Umbilical cord (tissue), 2 donors: Measurements from ENCODE around the gene EDARADD. TPM values are rescaled to one million over a fixed set of nuclear protein-coding genes. Genes with fewer than 3 reads are reported as not detected.

Source experiments
- DNase-seq: peaks from one replicate; pipeline ENCODE4 v3.0.0-alpha.2; 2015; ENCODE audit warnings: low spot score
- total RNA-seq: library from RNA; depleted of rRNA; stranded (reverse); fragments of >200 nt; gene quantifications from one replicate; pipeline ENCODE4 v1.2.3, GENCODE V29; 2014; ENCODE audit warnings: low replicate concordance; ENCODE audit not compliant: insufficient read depth

Gene EDARADD
- total RNA-seq, 1 donor from 2014 or later, result 5.3 TPM

DNA sequence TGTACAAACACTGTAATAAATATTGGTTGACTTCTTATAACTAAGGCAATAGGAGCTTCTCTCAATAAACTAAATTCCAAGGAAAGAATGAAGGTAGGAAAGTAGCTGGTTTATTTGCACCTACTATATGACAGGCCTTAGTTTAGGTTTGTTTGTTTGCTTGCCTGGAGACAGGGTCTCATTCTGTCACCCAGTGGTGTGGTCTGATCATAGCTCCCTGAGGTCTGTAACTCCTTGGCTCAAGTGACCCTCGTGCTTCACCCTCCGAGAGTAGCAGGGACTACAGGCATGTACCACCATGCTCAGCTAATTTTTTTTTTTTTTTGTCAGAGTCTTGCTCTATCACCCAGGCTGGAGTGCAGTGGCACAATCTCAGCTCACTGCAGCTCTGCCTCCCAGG is 1.9 kb upstream of the EDARADD start:
- no peak for DNase-seq

DNA sequence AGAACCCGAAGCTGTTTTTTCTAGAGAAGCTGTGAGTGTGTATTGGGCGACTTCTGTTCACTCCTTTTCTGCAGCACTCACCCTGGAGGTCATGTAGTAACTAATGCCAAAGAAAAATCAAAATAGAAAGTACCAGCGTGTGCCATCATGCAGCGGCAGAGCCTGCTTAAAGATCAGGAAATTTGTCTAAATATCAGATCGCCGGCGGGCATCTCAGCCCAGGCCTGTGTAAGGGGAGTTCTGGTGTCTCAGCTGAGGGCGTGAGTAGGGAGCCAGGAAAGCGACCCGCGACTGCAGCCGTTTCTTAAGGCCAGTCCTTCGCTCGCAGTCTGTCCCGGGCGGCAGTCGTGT is 768 bp downstream of the EDARADD start:
- DNase-seq, result no peak

- peak; percentile 68 for DNase-seq
Observed at GRCh38 chr1:236395230-236395946, 1.3 kb downstream of the EDARADD start.

DNA sequence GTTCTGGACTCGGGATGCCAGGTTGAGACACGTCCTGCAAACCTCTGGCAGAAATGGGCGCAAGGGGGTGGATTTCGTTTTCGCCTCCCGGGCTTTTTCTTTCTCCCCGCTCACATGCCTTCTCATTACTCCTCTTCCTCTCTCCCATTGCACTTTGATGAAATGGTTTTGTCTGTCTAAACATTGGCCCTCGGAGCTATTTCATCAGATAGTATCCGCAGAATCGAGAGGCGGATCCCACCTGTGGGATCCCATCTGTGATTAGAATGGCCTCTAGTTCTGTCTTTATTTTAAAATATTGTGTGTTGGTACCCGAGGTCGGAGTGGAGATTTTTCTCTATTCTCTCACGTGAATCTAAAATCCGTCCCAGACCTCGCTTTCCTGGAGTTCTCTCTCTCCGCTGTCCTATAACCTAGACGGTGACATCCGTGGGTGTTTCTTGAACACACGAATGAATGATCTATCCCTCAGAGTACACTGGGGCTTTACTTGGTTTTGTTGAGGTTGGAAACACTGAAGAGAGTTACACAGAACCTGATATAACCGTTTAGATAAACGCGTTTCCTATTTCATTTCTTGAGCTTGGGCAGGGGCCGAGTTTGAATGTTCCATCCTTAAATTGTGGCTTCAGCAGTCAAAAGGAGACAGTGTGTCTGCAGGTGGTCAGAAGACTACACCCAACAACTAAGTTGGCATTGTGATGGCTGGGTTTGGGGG is 2.0 kb downstream of the EDARADD start:
- DNase-seq, result no peak

DNA sequence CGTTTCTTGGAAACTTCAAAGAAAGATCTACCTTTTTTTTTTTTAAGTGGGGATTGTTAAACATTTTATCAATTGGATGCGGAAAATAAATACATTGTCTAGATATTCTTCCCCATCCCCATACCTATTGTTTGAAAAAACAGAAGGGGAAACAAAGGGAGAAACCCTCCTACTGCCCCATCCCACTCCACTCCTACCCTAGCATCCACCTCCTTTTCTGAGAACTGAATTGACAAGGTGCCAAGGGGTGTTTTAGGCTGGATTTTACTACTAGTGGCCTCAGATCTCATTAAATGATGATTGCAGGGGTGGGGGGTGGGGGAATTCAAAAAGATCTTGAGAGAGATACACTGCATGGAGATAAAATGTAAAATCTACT is 2.6 kb downstream of the EDARADD start:
- no peak for DNase-seq

GRCh38 chr1:236397173-236397759 is 3.2 kb downstream of the EDARADD start:
- no peak for DNase-seq

DNA sequence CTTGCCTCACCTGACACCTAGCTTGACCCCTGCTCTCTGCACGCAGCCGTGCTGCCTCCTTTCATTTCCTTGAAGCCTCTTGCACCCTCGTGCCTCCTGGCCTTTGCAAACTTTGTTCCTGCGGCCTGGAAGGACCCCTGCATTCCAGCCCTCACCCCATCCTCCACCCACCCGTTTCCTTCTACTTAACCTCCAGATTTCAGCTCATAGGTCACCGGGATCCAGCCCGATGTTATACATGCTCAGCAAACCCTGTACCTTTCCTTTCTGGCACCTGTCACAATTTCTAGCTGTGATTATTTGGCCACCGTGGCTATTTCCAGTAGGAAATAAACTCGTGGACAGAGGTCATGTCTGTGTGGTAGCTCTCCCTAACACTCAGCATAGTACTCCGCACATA is 4.5 kb downstream of the EDARADD start:
- DNase-seq, result no peak

DNA sequence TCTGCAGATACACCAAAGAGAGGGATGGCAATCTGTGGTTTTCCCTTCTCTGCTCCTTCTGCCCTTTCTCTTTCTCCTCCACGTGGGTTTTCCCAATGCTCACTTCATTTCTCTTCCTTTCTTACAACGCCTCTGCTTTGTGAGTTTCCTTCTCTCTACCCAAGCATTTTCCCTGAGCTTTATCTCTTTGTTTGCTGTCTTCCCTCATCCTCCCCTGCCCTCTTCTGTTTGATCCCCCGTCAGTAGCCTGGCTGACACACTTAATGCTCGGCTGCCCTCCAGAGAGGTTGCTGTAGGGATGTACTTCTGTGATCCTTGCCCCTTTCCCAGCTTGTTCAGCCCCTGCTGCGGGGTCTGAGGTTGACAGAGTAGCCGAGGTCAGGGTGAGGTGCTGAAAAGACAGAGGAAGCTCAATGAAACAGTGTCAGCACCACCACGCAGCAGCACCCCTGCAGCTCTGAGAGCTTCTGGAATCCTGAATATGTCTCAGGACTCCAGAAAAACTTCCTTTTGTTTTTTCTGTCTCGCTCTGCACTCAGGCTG is 6.0 kb downstream of the EDARADD start:
- DNase-seq, result no peak

GRCh38 chr1:236401698-236402097 is 7.6 kb downstream of the EDARADD start:
- DNase-seq, result no peak

- DNase-seq, result no peak
Observed at GRCh38 chr1:236403905-236404696, 10.0 kb downstream of the EDARADD start.

DNA sequence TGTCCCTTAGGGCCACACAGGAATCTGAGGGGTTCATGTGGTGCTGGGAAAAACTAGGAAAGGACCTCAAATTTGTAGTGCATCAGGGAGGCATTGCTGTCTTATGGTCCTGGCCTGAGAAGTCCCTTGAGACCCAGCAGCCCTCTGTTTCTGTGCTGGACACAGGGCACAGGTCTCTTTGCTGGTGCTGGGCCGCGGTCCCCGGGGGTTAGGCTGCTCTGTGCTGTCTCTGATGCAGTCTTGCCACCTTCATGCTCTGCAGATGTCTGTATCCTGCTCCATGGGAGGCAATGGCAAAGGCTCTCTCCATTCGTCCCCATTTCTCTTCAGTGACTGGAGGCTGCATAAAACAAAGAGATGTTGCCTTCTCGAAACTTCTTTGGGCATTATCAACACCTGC is 13.0 kb downstream of the EDARADD start:
- no peak for DNase-seq

DNA sequence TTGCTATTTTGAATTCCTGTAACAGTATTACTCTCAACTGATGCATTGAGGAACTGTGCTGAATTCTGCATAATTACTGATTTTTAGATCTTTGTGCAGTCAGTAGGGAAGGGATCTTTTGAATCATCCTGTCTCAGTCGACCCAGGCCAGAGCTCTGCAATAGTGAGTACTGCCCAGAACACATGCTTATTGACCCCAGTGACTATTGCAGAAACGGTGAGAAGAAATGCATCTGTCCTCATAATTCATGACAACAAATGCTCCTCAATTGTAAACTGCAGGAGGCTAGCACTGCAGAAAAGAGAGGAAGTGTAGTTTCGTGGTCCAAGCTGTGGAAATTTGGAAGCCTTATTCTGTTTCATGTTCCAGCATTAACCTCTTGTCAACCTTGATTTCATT is 19.6 kb downstream of the EDARADD start:
- DNase-seq, result no peak

- DNase-seq, result no peak
Observed at GRCh38 chr1:236416165-236416564, 22.1 kb downstream of the EDARADD start.

GRCh38 chr1:236417336-236417735 is 23.2 kb downstream of the EDARADD start:
- no peak for DNase-seq

DNA sequence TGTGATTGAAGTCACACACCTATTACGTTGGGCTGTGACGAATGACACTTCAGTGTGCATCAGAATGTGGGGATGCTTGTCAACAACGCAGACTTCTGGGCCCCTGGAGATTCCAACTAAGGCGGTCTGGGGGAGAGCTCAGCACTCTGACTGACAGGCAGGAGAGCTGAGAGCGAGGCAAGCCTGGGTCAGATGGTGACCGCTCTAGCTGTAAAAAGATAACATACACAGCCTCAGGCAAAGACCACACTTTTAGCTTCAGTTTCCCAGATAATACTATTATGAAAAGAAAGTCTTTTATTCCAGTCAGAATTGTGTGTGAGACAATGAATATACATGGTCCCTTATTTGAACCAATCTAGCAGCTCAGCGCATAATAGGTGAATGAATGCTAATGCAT is 25.4 kb downstream of the EDARADD start:
- DNase-seq, result no peak

DNA sequence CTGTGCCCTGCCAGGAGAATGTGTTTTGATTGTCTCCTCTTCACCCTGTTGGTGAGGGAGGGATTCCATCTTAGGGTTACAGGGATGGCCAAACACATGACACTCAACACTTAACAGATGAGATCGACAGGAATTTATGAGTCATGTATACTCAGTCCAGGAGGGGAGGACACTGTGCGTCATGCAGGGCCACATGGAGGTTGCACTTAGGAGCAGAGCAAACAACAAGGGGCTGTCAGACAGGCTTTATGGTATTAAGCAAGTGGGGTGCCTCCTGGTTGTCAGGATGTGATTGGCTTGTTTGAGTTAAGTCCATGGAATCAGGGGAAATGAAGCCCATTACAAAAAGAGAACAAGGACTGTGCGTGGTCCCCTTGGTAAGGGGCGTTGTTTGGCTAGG is 26.9 kb downstream of the EDARADD start:
- no peak for DNase-seq

- DNase-seq, result no peak
Observed at GRCh38 chr1:236421850-236422516, 27.9 kb downstream of the EDARADD start.

- DNase-seq, result peak; percentile 65
Observed at GRCh38 chr1:236422517-236422876, 28.4 kb downstream of the EDARADD start.

DNA sequence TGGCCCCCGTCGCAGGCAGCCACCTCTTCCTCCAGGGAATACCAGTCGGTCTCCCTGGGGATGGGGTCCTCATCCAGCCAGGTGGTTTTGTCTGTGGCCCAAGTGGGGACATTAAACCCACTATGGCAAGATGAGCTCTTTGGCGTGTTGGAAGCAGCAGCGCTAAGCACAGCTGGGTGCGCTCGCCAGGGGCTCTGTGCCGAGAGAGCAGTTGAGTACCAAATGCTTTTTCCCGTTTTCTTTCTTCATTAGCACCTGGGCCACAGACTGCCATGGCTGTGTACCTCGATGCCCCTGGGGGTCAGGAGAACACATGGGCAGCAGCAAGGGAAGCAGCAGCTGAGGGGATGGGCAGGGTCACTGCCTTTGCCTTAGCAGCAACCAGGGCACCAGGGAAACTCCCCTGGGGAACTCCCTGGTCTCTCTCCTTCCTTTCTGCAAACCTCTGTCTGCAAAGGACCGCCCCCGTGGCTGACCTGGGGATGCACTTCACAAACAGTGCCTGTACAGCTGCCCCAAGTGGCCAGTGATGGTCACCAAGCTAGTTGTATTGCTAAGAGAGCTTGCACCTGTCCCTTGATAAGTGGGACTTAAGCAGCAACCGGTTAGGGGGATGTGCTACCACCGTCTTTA is 31.1 kb downstream of the EDARADD start:
- no peak for DNase-seq

GRCh38 chr1:236426215-236426614 is 32.1 kb downstream of the EDARADD start:
- DNase-seq, result no peak

GRCh38 chr1:236429715-236430274 is 35.7 kb downstream of the EDARADD start:
- no peak for DNase-seq
